Measurements from ENCODE around the gene CASP8AP2. TPM values are rescaled to one million over a fixed set of nuclear protein-coding genes. Genes with fewer than 3 reads are reported as not detected.
A peak's percentile ranks its signal among the peaks of the same experiment; 100 is the strongest.
"Not testable (repeated sequence)": the region's sequence is repeated elsewhere in the genome, so short reads cannot be mapped to it uniquely, and the experiment has no call there.

Gene CASP8AP2
- total RNA-seq (2014; rRNA removed; shearing (Covaris generic)) (8.5 and 9.3 TPM in 2 replicates), polyA plus RNA-seq (2016; fragmentation: Nextera tagmentation; extraction: Ambion mirVana) (16.5 and 20.4 TPM in 2 replicates)

GRCh38 chr6:89829472-89830169 is at the start of gene CASP8AP2:
Gene CASP8AP2 (plus strand): TSS chr6:89829880.
- TF ChIP-seq EZH2 (IDR thresholded peaks at IDR 0.05; ENCODE audit: insufficient read depth, poor library complexity, severe bottlenecking): no peak
- no peak for TF ChIP-seq EZH2phosphoT487 (IDR thresholded peaks at IDR 0.05; ENCODE audit: insufficient read depth, low read depth)
- 1% methylated on average over 31 to 41 of the region's 41 CpGs for WGBS, 2 experiments (ENCODE audit: low coverage in 1 of 2, low lambda C conversion rate in 2 of 2, missing lambda C conversion rate in 2 of 2)
- Histone ChIP-seq H3K4me2 (ENCODE audit: unreplicated experiment) (peak within 1 kb of the TSS; percentile 92), H2AFZ (peak within 1 kb of the TSS; percentile 97), H4K20me1 (ENCODE audit: insufficient read depth) (no peaks in the 10 kb centered on the region), H3K9me3 (ENCODE audit: low read depth) (no peaks in the 10 kb centered on the region), H3K36me3 (ENCODE audit: low read depth) (0 out of 2 replicates have a peak, but pooled peaks cover 6% of the 10 kb centered on the region), H3F3A (ENCODE audit: insufficient read depth) (peaks cover 5% of the 10 kb centered on the region; the same call in 1 of the 2 replicates), H3K9me2 (ENCODE audit: insufficient read depth) (no peaks in the 10 kb centered on the region), H3K79me2 (ENCODE audit: insufficient read depth) (peaks cover 46% of the 10 kb centered on the region), H3K4me3 (peak within 1 kb of the TSS; percentile 81), H3K9ac (peak within 1 kb of the TSS; percentile 81), H3K27me3 (replicated peaks; ENCODE audit: insufficient read depth) (no peaks in the 10 kb centered on the region), H3K27ac (peak within 1 kb of the TSS; percentile 36), H3K4me1 (ENCODE audit: insufficient read depth) (peaks cover 9% of the 10 kb centered on the region)
- in situ Hi-C loops (cut with MboI): no loop called here
- peak; percentile 99 for DNase-seq

GRCh38 chr6:89781070-89782034 is 48.3 kb upstream of the CASP8AP2 start:
- WGBS, 2 experiments (ENCODE audit: low coverage in 1 of 2, low lambda C conversion rate in 2 of 2, missing lambda C conversion rate in 2 of 2): 93 to 95% methylated on average over 6 of the region's 6 CpGs
- H3K79me2 ChIP-seq (ENCODE audit: insufficient read depth): no peaks in the 10 kb centered on the region
- H3K9me2 ChIP-seq (ENCODE audit: insufficient read depth): no peaks in the 10 kb centered on the region
- H3K27ac ChIP-seq: no peak overlapping the region
- H3K36me3 ChIP-seq (ENCODE audit: low read depth): peaks cover 42% of the 10 kb centered on the region
- no peaks in the 10 kb centered on the region for H3K9me3 ChIP-seq (ENCODE audit: low read depth)
- in situ Hi-C loops (cut with MboI): no loop called here
- H3K9ac ChIP-seq: no peak overlapping the region
- H3K4me2 ChIP-seq (ENCODE audit: unreplicated experiment): no peak overlapping the region
- H3K4me1 ChIP-seq (ENCODE audit: insufficient read depth): no peaks in the 10 kb centered on the region
- no peaks in the 10 kb centered on the region for H3F3A ChIP-seq (ENCODE audit: insufficient read depth)
- no peaks in the 10 kb centered on the region for H4K20me1 ChIP-seq (ENCODE audit: insufficient read depth)
- no peak for DNase-seq
- H2AFZ ChIP-seq: no peak overlapping the region
- H3K27me3 ChIP-seq (replicated peaks; ENCODE audit: insufficient read depth): no peaks in the 10 kb centered on the region
- no peak overlapping the region for H3K4me3 ChIP-seq
- no peak for TF ChIP-seq EZH2 (IDR thresholded peaks at IDR 0.05; ENCODE audit: insufficient read depth, poor library complexity, severe bottlenecking)
- no peak for TF ChIP-seq EZH2phosphoT487 (IDR thresholded peaks at IDR 0.05; ENCODE audit: insufficient read depth, low read depth)

DNA sequence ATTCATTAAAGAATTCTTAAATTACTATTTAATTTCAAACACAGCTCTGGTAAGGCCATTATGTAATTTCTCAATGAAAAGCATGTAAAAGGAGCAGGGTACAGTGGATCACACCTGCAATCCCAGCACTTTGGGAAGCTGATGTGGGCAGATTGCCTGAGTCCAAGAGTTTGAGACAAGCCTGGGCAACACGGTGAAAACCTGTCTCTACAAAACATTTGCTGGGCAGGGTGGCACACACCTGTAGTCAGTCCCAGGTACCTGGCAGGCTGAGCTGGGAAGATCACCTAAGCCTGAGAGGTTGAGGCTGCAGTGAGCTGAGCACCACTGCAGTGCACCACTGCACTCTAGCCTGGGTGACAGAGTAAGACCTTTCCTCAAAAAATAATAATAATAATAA is 47.5 kb upstream of the CASP8AP2 start:
- WGBS, 2 experiments (ENCODE audit: low coverage in 1 of 2, low lambda C conversion rate in 2 of 2, missing lambda C conversion rate in 2 of 2): 100% methylated on average over 1 of the region's 1 CpG

DNA sequence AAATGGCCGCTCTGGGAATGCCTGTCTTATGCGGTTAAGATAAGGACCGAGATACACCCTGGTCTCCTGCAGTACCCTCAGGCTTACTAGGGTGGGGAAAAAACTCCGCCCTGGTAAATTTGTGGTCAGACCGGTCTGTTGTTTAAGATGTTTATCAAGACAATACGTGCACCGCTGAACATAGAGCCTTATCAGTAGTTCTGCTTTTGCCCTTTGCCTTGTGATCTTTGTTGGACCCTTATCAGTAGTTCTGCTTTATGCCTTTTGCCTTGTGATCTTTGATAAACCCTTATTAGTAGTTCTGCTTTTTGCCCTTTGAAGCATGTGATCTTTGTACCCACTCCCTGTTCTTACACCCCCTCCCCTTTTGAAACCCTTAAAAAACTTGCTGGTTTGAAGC is 46.4 kb upstream of the CASP8AP2 start:
- in situ Hi-C loops (cut with MboI): not testable (repeated sequence)
- 95 to 97% methylated on average over 7 of the region's 7 CpGs for WGBS, 2 experiments (ENCODE audit: low coverage in 1 of 2, low lambda C conversion rate in 2 of 2, missing lambda C conversion rate in 2 of 2)

More for the DNA sequence above, 47.5 kb upstream of the CASP8AP2 start:
- H3K27me3 ChIP-seq (replicated peaks; ENCODE audit: insufficient read depth): no peaks in the 10 kb centered on the region
- no peaks in the 10 kb centered on the region for H3K9me3 ChIP-seq (ENCODE audit: low read depth)
- TF ChIP-seq EZH2 (IDR thresholded peaks at IDR 0.05; ENCODE audit: insufficient read depth, poor library complexity, severe bottlenecking) (no peak), EZH2phosphoT487 (IDR thresholded peaks at IDR 0.05; ENCODE audit: insufficient read depth, low read depth) (no peak)
- H3F3A ChIP-seq (ENCODE audit: insufficient read depth): no peaks in the 10 kb centered on the region
- no peaks in the 10 kb centered on the region for H3K4me1 ChIP-seq (ENCODE audit: insufficient read depth)
- H3K9me2 ChIP-seq (ENCODE audit: insufficient read depth): no peaks in the 10 kb centered on the region
- H3K9ac ChIP-seq: no peak overlapping the region
- DNase-seq: no peak
- no peak overlapping the region for H3K4me3 ChIP-seq
- peaks cover 42% of the 10 kb centered on the region for H3K36me3 ChIP-seq (ENCODE audit: low read depth)
- no peak overlapping the region for H2AFZ ChIP-seq
- no peak overlapping the region for H3K27ac ChIP-seq
- in situ Hi-C loops (cut with MboI): no loop called here
- H4K20me1 ChIP-seq (ENCODE audit: insufficient read depth): no peaks in the 10 kb centered on the region
- H3K79me2 ChIP-seq (ENCODE audit: insufficient read depth): no peaks in the 10 kb centered on the region
- H3K4me2 ChIP-seq (ENCODE audit: unreplicated experiment): no peak overlapping the region

More for the DNA sequence above, 46.4 kb upstream of the CASP8AP2 start:
- not testable (repeated sequence) for H3K27me3 ChIP-seq (replicated peaks; ENCODE audit: insufficient read depth); H3K27ac ChIP-seq; H3K79me2 ChIP-seq (ENCODE audit: insufficient read depth); H4K20me1 ChIP-seq (ENCODE audit: insufficient read depth); H3K4me3 ChIP-seq; DNase-seq; H3K4me1 ChIP-seq (ENCODE audit: insufficient read depth); H3K9me3 ChIP-seq (ENCODE audit: low read depth); H3K4me2 ChIP-seq (ENCODE audit: unreplicated experiment); H3K9ac ChIP-seq; H3K9me2 ChIP-seq (ENCODE audit: insufficient read depth); H3F3A ChIP-seq (ENCODE audit: insufficient read depth); H2AFZ ChIP-seq
- peaks cover 42% of the 10 kb centered on the region for H3K36me3 ChIP-seq (ENCODE audit: low read depth)

Data from GM23248 (cell line).